Keratinocyte (primary cell): ENCODE data around the gene CENPL. TPM values are rescaled to one million over a fixed set of nuclear protein-coding genes. Genes with fewer than 3 reads are reported as not detected.

Experiments used
- DNase-seq: peaks from one replicate; pipeline ENCODE4 v3.0.0-alpha.2; 2011; ENCODE audit warnings: low read depth, missing footprints, low spot score
- FAIRE-seq: peaks from 2 replicates; lab custom pipeline; 2011; peaks lifted over from hg19 to GRCh38; lab: Jason Lieb, UNC
- H2AFZ ChIP-seq: 2 replicates; pipeline ENCODE4 v1.6.0; 2012; ENCODE audit warnings: low read length, control low read depth, inconsistent platforms; ENCODE audit not compliant: control insufficient read depth
- H3K27ac ChIP-seq: 2 replicates; pipeline ENCODE4 v1.5.1; 2011; ENCODE audit warnings: low read length; ENCODE audit not compliant: control insufficient read depth, insufficient read depth
- H3K27me3 ChIP-seq: 3 replicates; pipeline ENCODE4 v1.6.0; 2011; ENCODE audit warnings: low read length; ENCODE audit not compliant: control insufficient read depth, insufficient read depth; ENCODE audit errors: extremely low read depth
- H3K36me3 ChIP-seq, 2 experiments: 2 replicates in 1 of 2; 3 replicates in 1 of 2; pipeline ENCODE4 v1.5.1; 2011; ENCODE audit warnings: low read length in 2 of 2, mild to moderate bottlenecking in 1 of 2; ENCODE audit not compliant: control insufficient read depth in 2 of 2, insufficient read depth in 2 of 2; ENCODE audit errors: extremely low read depth in 1 of 2
- H3K4me1 ChIP-seq: 3 replicates; pipeline ENCODE4 v1.5.1; 2011; ENCODE audit warnings: low read length; ENCODE audit not compliant: control insufficient read depth, insufficient read depth; ENCODE audit errors: extremely low read depth
- H3K4me2 ChIP-seq: 3 replicates; pipeline ENCODE4 v1.6.0; 2011; ENCODE audit warnings: low read depth, low read length; ENCODE audit not compliant: control insufficient read depth, insufficient read depth; ENCODE audit errors: extremely low read depth
- H3K4me3 ChIP-seq, 3 experiments: fragments of 200-600 bp in 1 of 3; sonication (generic) in 1 of 3; 2 replicates in 2 of 3; 3 replicates in 1 of 3; pipeline ENCODE4 v1.5.1; 2011 to 2016; ENCODE audit warnings: low read length in 3 of 3, mild to moderate bottlenecking in 3 of 3, control low read depth in 2 of 3, inconsistent platforms in 1 of 3, low read depth in 1 of 3, mixed read lengths in 1 of 3, mixed run types in 1 of 3, moderate library complexity in 1 of 3; ENCODE audit not compliant: control insufficient read depth in 2 of 3, insufficient read depth in 2 of 3; ENCODE audit errors: extremely low read depth in 1 of 3
- H3K79me2 ChIP-seq: 2 replicates; pipeline ENCODE4 v1.6.0; 2012; ENCODE audit warnings: low read length; ENCODE audit not compliant: control insufficient read depth, insufficient read depth
- H3K9ac ChIP-seq: 3 replicates; pipeline ENCODE4 v1.6.0; 2011; ENCODE audit warnings: low read length; ENCODE audit not compliant: control insufficient read depth, insufficient read depth; ENCODE audit errors: extremely low read depth
- H3K9me1 ChIP-seq: 3 replicates; pipeline ENCODE4 v1.6.0; 2011; ENCODE audit warnings: low read length; ENCODE audit not compliant: control insufficient read depth, insufficient read depth; ENCODE audit errors: extremely low read depth
- H3K9me3 ChIP-seq: 2 replicates; pipeline ENCODE4 v1.5.1; 2012; ENCODE audit warnings: low read depth, low read length; ENCODE audit not compliant: control insufficient read depth
- H4K20me1 ChIP-seq: 3 replicates; pipeline ENCODE4 v1.6.0; 2011; ENCODE audit warnings: low read length; ENCODE audit not compliant: control insufficient read depth, insufficient read depth; ENCODE audit errors: extremely low read depth
- CTCF ChIP-seq, 3 experiments: IDR thresholded peaks in 1 of 3; conservative IDR thresholded peaks in 1 of 3; optimal IDR thresholded peaks in 1 of 3; 2 replicates in 2 of 3; 3 replicates in 1 of 3; pipeline versions ENCODE3 to v1.5.1; 2011; ENCODE audit warnings: low read length in 3 of 3, mild to moderate bottlenecking in 3 of 3, moderate library complexity in 2 of 3, control low read depth in 1 of 3, inconsistent platforms in 1 of 3; ENCODE audit not compliant: insufficient read depth in 2 of 3; ENCODE audit errors: extremely low read depth in 1 of 3
- EZH2 ChIP-seq: IDR thresholded peaks from one replicate; pipeline ENCODE4 v1.6.1; 2012; ENCODE audit warnings: inconsistent platforms, mild to moderate bottlenecking, low read length, moderate library complexity
- dilution Hi-C: fragments of 300-500 bp; cut with MboI; formaldehyde crosslinking; loops from one replicate; pipeline ENCODE4 v1.7.0; 2020; ENCODE audit warnings: low sequenced_read_pairs; ENCODE audit not compliant: extremely low pct_ligation_motif_present
- polyA plus RNA-seq, 5 experiments: library from polyadenylated mRNA; depleted of rRNA in 3 of 5; stranded (reverse) in 3 of 5; stranded (forward) in 1 of 5; unstranded in 1 of 5; fragments of >200 nt; gene quantifications; 1 replicate in 1 of 5; 2 replicates in 3 of 5; 3 replicates in 1 of 5; pipeline versions ENCODE4 v1.2.1 to v1.2.3, GENCODE V29; 2011 to 2012; ENCODE audit warnings: missing spikeins in 2 of 5, low read depth in 1 of 5, low replicate concordance in 1 of 5

The CENPL gene
- polyA plus RNA-seq, 1 donor (not counting 4 experiments of a cell fraction or from before 2014, with no cell fraction given) = 9.4 TPM

- Histone ChIP-seq H3K9me3 (no peaks in the 10 kb centered on the region), H3K9me1 (no peaks in the 10 kb centered on the region), H4K20me1 (peaks cover 29% of the 10 kb centered on the region), H3K36me3 (peaks cover 14 to 38% of the 10 kb centered on the region in 2 experiments), H2AFZ (peak overlapping the region; percentile 97), H3K4me1 (peaks cover 32% of the 10 kb centered on the region), H3K27me3 (no peaks in the 10 kb centered on the region), H3K27ac (peak overlapping the region; percentile 93), H3K4me2 (peak overlapping the region; percentile 95), H3K4me3 (peak overlapping the region; percentile 87 to 100 (median 94)), H3K79me2 (peaks cover 38% of the 10 kb centered on the region), H3K9ac (peak overlapping the region; percentile 99)
- TF ChIP-seq CTCF (optimal IDR thresholded peaks at IDR 0.05 in 1 of 3, IDR thresholded peaks at IDR 0.05 in 1 of 3, conservative IDR thresholded peaks at IDR 0.05 in 1 of 3; ENCODE audit: extremely low read depth in 1 of 3, insufficient read depth in 2 of 3, low read length in 3 of 3) (no peak), EZH2 (no peak)
- FAIRE-seq (no peak), DNase-seq (no peak)
- dilution Hi-C loops = no loop called here
Observed at GRCh38 chr1:173869021-173869359, 44.3 kb upstream of the CENPL start.

- Histone ChIP-seq H2AFZ (peak within 1 kb of the TSS; percentile 97), H3K79me2 (peaks cover 38% of the 10 kb centered on the region), H3K27me3 (no peaks in the 10 kb centered on the region), H3K4me1 (peaks cover 32% of the 10 kb centered on the region), H3K36me3 (peaks cover 14 to 40% of the 10 kb centered on the region in 2 experiments), H3K4me2 (peak within 1 kb of the TSS; percentile 95), H4K20me1 (peaks cover 32% of the 10 kb centered on the region), H3K9me1 (no peaks in the 10 kb centered on the region), H3K9ac (peak within 1 kb of the TSS; percentile 99), H3K4me3 (peak within 1 kb of the TSS; percentile 87 to 100 (median 96)), H3K9me3 (no peaks in the 10 kb centered on the region), H3K27ac (peak within 1 kb of the TSS; percentile 93)
- FAIRE-seq (no peak), DNase-seq (no peak)
- dilution Hi-C loops = no loop called here
- no peak for TF ChIP-seq EZH2
- TF ChIP-seq CTCF (optimal IDR thresholded peaks at IDR 0.05 in 1 of 3, IDR thresholded peaks at IDR 0.05 in 1 of 3, conservative IDR thresholded peaks at IDR 0.05 in 1 of 3; ENCODE audit: extremely low read depth in 1 of 3, insufficient read depth in 2 of 3, low read length in 3 of 3) = peak in 1 of 3 experiments; percentile 21
Observed at GRCh38 chr1:173868266-173869020, 43.8 kb upstream of the CENPL start, which contains the start of gene ZBTB37. Gene ZBTB37, plus strand, starts transcription at chr1:173868380. Its CDS starts 1,846 bp downstream, at chr1:173870226.
